ENCODE results near the gene GNG4. TPM values are rescaled to one million over a fixed set of nuclear protein-coding genes. Genes with fewer than 3 reads are reported as not detected.

GNG4 gene
- total RNA-seq, 8 experiments from 2014 or later = 0.87 to 61.0 (median 33.2) TPM

DNA sequence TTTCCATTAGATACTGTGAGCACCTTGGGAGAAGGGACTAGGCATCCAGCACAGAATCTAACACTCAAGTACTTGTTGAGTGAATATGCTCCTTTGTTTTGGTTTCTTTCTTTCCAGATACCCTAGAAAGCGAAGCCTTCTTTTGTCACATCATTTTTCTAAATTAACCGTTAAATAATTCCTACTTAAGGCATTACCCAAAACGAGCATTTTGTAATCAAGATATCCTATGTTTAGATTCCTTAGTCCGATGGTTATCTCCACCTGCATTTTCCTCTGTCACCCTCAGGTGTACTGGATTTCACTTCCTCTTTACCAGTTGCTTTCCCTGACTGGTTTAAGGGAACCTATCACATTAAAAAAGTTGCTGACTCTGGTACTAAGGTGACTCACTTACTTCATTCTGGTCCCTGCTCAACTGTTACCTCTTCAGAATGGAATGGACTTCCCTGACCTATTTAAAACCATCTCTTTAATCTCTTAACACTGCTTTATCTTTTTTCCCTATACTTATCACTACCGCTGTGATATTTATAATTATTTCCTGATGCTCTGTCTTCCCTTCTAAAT lies 148.5 kb downstream of the GNG4 start:
- H3K4me3 ChIP-seq = no peak overlapping the region
- in situ Hi-C loops (cut with MboI; ENCODE audit: low pct_unique_long_range_greater_than_20kb in 2 of 9, low sequenced_read_pairs in 9 of 9, unreplicated experiment in 9 of 9) = loop anchor here in 4 of 9 experiments (25.0 kb wide), 2 partner anchors 286 to 461 kb away; no protein-coding TSS in a partner anchor
- H3K4me1 ChIP-seq (replicated peaks in 1 of 2) = peaks cover 0 to 9% of the 10 kb centered on the region in 2 donors
- H3K27ac ChIP-seq = no peak overlapping the region
- ATAC-seq (replicated peaks in 6 of 8) = no peak
- 80 to 100% (median 95%) methylated on average over 2 to 5 of the region's 5 CpGs for WGBS, 10 experiments

Other genes with a start within 250 kb of the GNG4 start
- gene B3GALNT2, start 145.3 kb downstream of the GNG4 start, total RNA-seq = 10 to 100 TPM in 6 of 8 experiments, 1 to 10 TPM in 2; 8.2 to 45.1 (median 18.5) TPM
- 10 to 100 TPM in 7 of 8 experiments, 1 to 10 TPM in 1; 9.1 to 28.5 (median 17.4) TPM for gene LYST, start 217.1 kb upstream of the GNG4 start, total RNA-seq